Mesenteric fat pad (tissue), 1 donor: Measurements from ENCODE around the gene CACNA1A. TPM values are rescaled to one million over a fixed set of nuclear protein-coding genes. Genes with fewer than 3 reads are reported as not detected.
"Not testable (repeated sequence)": the region's sequence is repeated elsewhere in the genome, so short reads cannot be mapped to it uniquely, and the experiment has no call there.

Experiments used
- DNase-seq: peaks from one replicate; pipeline ENCODE4 v3.0.0-alpha.2; 2020; ENCODE audit warnings: low spot score
- total RNA-seq: library from RNA; stranded (reverse); fragmentation: NEBNext Ultra II Directional; extraction: Animal tissue kit (Norgen Biotek cat#: 25700); gene quantifications from one replicate; pipeline ENCODE4 v1.2.1, GENCODE V29; 2021
- donor health status: DM: yes; HTN: yes; CAD: no.

The CACNA1A gene
- total RNA-seq, 1 donor from 2014 or later: 0.84 TPM

GRCh38 chr19:13366529-13367143, 139.6 kb downstream of the CACNA1A start:
- no peak for DNase-seq

GRCh38 chr19:13363954-13364353, 142.3 kb downstream of the CACNA1A start:
- DNase-seq: no peak

GRCh38 chr19:13363245-13363644, 143.0 kb downstream of the CACNA1A start:
- no peak for DNase-seq

DNA sequence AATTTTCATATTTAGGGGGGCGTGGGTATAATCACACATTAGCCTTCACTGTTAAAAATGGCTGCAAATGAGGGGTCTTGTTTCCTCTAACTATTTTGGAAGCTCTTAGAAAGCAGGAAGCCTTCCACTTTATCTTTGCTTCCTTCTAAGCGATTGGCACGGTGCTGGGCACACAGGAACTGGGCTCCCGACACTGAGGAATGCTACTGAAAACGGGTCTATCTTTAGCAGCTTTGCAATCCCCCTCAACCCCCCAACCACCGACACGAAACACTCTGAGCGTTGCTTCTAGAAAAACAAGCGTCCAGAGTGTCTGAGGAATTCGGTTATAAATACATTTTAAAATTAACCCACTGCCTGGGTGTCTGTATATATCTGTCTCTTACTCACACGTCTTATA, 143.6 kb downstream of the CACNA1A start:
- DNase-seq: no peak

DNA sequence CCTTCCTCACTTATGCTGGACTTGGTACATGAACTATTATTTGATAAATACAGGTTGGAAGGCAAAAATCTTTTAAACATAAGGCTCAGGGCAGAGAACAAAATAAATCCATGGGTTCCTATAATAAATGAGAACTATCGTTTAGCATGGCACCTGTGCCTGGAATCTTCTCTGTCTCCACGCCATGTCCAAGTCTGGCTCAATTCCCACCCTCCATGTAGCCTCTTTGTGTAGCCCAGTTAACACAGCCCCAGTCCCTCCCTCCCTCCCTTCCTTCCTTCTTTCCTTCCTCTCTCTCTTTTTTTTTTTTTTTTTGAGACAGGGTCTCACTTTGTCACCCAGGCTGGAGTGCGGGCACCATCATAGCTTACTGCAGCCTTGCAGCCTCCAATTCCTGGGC, 144.6 kb downstream of the CACNA1A start:
- not testable (repeated sequence) for DNase-seq

GRCh38 chr19:13356686-13357280, 149.5 kb downstream of the CACNA1A start:
- no peak for DNase-seq

- no peak for DNase-seq
Measured at GRCh38 chr19:13356185-13356584, 150.1 kb downstream of the CACNA1A start.

- DNase-seq: no peak
Measured at GRCh38 chr19:13355356-13355755, 150.9 kb downstream of the CACNA1A start.

GRCh38 chr19:13353625-13354024, 152.7 kb downstream of the CACNA1A start:
- DNase-seq: no peak

GRCh38 chr19:13350759-13351158, 155.5 kb downstream of the CACNA1A start:
- DNase-seq: no peak

GRCh38 chr19:13350072-13350471, 156.2 kb downstream of the CACNA1A start:
- no peak for DNase-seq

DNA sequence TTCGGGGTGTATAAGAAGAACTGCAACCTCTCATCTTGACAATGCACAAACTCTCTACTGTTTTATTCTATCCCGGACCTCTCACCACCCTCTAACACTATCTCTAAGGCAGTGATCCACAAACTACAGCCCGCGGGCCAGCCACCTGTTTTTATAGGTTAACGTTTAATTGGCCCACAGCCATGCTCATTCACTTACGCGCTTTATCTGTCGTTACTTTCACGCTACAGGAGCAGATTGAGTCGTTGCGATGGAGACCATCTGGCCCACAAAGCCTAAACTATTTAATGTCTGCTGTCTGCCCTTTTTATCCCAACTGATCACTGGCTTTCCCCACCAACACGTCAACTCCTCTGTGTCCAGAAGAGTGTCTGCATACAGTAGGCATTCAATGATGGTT, 158.9 kb downstream of the CACNA1A start:
- DNase-seq: no peak

DNA sequence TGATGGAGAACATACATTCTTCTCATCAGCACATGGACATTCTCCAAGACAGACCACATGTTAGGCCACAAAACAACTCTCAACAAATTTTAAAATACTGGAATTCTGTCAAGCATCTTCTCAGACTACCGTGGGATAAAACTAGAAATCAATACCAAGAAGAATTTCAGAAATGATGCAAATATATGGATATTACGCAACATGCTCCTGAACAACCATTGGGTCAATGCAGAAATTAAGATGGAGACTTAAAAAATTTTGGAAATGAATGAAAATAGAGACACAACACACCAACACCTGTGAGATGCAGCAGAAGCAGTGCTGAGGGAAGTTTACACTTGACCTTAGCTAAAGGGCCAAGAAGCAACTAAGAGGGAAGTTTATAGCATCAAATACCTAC, 162.8 kb downstream of the CACNA1A start:
- DNase-seq: no peak

DNA sequence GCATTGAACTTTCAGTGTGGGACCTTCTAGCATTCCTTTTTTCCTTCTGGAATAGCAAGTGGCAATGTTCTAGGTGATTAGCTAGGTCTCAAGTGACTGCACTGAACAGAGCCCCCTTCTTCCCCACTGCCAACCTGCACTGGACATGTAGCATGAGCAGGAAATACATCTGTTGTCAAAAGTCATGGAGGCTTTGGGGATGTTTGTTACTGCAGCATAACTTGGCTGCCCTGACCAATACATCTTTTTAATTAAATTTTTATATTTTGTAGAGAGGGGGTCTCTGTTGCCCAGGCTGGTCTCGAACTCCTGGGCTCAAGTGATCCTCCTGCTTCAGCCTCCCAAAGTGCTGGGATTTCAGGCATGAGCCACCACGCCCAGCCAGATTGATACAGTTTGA, 163.6 kb downstream of the CACNA1A start:
- DNase-seq: no peak

DNA sequence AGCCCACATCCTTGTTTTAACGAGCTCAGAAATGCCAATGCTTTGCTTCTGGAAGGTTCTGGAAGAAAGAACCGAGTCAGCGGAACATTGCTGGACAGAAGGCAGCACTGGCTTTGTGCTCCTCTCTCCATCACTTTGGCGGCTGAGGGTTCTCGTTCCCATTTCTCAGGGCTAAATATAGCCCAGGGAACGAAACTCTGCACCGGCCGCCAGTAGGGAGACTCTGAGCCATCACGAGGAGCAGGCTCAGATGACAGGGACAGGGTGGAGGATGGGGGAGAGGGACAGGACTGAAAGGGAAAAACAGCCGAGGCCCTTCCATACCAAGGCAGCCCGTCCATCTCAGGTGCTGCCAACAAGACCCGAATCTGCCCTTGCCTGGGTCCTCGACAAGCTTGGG, 166.4 kb downstream of the CACNA1A start:
- DNase-seq: no peak

DNA sequence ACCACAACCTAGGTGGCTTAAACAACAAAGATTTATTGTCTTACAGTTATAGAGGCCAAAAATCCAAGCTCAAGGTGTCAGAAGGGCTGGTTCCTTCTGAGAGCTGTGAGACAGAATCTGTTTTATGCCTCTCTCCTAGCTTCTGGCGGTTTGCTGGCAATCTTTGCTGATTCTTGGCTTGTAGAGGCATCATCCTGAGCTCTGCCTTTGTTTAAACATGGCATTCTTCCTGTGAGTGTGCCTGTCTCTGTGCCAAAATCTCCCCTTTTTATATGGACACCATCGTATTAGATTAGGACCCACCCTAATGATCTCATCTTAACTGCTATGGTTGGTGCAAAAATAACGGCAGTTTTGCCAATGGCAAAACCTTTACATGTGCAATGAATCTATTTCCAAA, 169.1 kb downstream of the CACNA1A start:
- no peak for DNase-seq

DNA sequence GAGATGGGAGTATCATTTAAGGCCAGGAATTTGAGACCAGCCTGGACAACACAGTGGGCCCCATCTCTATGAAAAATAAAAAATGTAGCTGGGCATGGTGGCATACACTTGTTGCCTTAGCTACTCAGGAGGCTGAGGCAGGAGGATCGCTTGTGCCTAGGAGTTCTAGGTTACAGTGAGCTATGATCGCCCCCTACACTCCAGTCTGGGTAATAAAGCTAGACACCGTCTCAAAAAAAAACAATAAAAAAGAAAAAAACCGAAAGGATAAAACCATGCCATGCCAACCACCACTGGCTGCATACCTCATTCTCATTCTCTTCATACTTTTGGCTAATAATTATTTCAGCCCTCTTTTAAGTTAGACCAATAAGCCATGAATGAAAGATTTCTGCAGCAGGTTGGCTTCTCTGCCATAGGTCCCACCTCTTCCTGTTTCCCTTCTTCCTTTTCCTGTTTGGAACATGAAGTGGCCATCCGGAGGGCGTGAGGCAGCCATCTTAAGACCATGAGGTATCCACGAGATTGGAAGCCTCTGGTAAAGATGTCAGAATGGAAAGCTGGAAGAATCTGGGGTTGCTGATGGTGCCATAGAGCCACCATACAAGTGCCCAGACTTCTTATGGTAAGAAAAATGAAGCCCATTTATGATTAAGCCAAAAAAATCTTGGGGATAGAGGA, 171.3 kb downstream of the CACNA1A start:
- no peak for DNase-seq

DNA sequence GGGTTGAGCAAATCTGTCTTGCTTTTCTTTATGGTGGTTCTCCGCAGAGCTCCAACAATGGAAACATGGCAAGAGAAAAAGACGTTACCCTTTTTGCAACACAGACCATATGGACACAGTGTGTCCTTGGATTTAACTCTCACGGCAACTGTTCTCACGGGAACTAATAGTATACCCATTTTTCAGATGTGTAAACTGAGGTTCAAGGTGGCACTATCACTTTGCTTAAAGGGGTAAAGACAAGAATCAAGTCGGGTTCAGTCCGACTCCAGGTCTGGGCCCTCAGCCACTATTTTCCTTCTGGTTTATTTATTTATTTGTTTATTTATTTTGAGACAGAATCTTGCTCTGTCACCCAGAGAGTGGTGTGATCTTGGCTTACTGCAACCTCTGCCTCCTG, 176.0 kb downstream of the CACNA1A start:
- no peak for DNase-seq

GRCh38 chr19:13329766-13330165, 176.5 kb downstream of the CACNA1A start:
- DNase-seq: no peak

DNA sequence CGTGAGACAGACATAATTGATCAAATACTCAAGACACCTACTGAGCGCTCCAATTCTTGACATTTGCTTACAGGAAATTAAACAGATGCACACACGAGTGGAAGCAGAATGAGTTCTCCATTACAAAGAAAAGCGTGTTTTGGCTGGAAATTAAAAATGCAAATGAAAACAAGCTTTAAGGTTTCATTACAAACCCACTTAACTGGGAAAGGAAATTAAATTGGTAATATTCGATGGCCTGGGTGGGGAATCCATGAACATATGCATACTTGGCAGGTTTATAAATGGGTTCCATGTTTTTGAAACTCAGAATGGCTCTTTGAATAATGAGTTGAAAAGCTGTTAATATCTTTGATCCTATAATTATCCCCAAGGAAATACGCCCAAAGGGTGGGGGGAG, 178.0 kb downstream of the CACNA1A start:
- no peak for DNase-seq

- DNase-seq: no peak
Measured at GRCh38 chr19:13319526-13319925, 186.8 kb downstream of the CACNA1A start.

GRCh38 chr19:13318190-13318589, 188.1 kb downstream of the CACNA1A start:
- no peak for DNase-seq

GRCh38 chr19:13315495-13315894, 190.8 kb downstream of the CACNA1A start:
- DNase-seq: no peak
